GM18505 (cell line): ENCODE results near the gene GCN1.

ENCODE experiments used
- ATAC-seq: cut with Tn5 transposase; IDR thresholded peaks from one replicate; pipeline ENCODE4 v1.9.1; 2021; ENCODE audit not compliant: unreplicated experiment
- POLR2A ChIP-seq: IDR thresholded peaks from 4 replicates; pipeline ENCODE4 v1.6.1; 2011; ENCODE audit warnings: borderline replicate concordance; ENCODE audit not compliant: insufficient read depth, insufficient read length; ENCODE audit errors: extremely low read depth

The GCN1 gene

GRCh38 chr12:120225852-120226640 is 31.5 kb upstream of the GCN1 start:
- no peak for ATAC-seq
- no peak for TF ChIP-seq POLR2A

DNA sequence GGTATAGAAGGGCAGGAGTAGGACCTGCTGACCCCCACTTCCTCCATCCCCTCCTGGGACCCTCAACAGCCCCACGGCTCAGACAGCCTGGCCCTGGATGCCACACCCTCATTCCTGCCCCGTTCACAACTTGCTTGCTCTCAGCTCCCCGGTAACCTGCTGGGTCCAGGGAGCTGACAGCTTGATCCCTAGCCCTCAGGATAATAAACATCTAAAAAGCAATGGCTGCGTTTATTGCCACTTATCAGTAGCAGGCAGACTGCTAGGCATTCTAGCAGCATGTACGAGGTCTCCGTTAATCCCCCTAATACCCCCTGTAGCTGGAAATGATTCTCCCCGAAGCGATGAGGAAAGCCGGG is 30.7 kb upstream of the GCN1 start:
- ATAC-seq = no peak
- TF ChIP-seq POLR2A = no peak

DNA sequence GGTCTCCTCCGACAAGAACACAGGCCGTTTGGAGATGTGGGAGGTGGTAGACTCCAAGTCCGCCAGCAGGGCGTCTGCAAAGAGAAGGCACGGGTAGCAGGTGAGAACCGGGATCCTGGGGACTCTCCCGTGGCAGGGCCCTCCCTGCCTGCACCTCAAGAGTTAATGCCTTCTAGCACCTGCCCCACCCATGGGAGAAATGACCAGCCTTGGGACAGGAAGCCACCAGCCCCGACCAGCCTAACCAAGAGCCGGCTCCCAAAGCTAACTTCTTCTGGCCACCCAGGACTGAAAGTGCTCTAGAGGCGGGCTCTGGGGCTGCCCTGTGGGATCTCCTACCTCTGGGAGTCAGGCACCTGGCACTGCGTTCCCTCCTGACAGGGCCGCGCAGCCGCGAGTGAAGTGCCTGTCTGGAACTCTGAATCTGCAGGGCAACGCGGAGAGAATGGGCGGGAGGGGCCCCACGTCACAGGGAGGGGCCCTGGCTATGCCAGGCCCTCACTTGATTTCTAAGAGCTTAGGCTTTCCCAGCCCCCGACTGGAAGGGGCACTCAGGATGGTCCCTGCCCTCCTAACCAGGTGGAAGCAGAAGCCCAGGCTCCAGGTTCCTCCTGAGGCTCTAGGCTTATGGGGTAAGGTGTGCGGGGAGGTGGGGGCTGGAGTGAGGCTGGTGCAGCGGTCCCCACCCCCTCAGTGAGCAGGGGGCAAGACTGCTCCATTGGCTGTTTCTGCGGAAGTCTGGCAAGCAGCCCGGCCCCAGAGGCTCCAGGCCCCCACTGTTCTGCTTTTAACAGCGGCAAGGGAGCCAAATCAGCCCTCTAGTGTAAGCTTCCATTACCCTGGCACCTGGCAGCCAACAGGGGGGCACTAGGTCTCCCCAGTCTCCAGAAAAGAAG is 30.0 kb upstream of the GCN1 start:
- TF ChIP-seq POLR2A = no peak

DNA sequence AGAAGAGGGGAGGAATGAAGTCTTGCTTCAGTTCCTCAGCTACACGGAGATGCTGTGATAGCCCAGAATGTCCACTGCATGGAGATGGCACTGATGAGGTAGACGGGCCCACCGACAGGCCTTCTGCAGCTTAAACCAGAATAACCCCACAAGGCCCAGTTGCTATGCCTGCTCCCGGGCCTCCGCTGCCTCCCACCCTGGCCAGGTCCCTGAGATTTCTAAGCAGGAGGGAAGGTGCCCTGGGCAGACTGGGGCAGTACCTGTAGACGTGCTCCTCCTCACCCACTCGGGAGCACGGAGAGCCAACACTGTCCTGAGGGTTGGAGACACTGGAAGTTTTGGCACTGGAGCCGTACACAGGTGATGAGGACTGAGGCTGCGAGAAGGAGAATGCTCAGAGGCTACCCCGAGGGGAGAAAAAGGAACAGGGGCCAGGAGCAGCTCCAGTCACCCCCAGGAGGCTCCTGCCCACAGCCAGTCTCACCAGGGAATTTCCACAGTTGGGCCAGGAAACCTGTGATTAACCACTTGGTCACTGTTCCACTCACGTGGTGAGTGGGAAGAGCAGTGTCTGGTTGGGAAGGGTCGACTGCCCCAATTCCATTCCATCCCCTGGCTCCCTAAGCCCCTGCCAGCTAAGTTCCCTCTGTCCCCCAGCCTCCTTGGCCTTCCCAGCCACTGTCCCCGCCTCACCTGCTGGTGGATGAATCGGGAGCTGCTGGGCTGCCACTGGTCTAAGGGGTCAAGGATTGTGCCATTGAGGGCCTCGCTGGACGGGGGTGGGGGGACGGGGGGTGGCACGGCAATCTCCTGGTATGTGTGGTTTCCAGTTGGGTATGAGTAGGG is 29.2 kb upstream of the GCN1 start:
- ATAC-seq = no peak
- no peak for TF ChIP-seq POLR2A

More for the DNA sequence above, 30.0 kb upstream of the GCN1 start:
- ATAC-seq = no peak

GRCh38 chr12:120222288-120222832 is 27.8 kb upstream of the GCN1 start:
- no peak for ATAC-seq
- TF ChIP-seq POLR2A = no peak

- no peak for TF ChIP-seq POLR2A
- ATAC-seq = no peak
These were observed 27.0 kb upstream of the GCN1 start for GRCh38 chr12:120221576-120221900.

- ATAC-seq = no peak
These were observed 26.5 kb upstream of the GCN1 start for GRCh38 chr12:120220838-120221575.

DNA sequence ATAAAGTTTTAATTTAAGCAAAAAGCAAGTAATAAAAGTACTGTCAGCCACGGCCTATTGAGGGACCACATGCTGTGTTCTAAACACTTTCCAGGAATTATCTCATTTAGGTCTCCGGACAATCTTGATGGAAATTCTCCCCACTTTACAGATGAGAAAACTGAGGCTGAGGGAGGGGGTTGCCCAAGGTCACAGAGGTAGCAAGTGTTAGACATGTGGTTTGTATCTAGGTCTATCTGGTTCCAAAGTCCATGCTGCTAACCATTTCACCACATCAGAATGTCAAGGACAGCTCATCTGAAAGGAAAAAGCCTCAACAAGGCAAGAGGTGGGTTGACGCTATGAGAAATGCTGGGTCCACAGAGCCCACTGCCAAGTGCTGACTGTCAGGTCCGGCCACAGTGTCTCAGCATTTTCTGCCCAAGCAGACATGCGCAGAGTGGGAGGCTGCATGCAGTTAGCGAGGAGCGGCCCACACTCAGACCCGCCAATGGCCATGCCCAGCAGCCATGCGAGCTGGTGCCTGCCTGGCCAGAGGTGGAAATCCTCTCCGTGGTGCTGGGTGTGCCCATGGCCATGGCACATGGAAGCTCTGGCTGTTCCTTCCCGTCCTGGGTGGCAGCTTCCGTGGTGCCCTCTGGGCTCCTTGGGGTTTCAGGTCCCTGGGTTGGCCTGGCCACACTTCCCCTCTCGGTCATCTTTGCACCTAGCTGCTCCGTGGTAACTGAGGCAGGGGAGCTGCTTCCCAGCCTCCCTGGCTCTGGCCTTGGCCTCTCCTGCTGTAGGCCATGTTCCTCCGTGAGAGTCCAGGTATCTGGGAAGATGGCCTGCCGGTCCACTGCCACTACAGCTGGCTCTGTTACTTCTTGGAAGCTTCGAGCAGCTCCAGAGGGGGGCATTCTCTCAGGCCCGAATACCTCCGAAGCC is 24.4 kb upstream of the GCN1 start:
- no peak for ATAC-seq
- TF ChIP-seq POLR2A = no peak

More at GRCh38 chr12:120220838-120221575, 26.5 kb upstream of the GCN1 start:
- no peak for TF ChIP-seq POLR2A

GRCh38 chr12:120216742-120217605 is 22.5 kb upstream of the GCN1 start:
- no peak for TF ChIP-seq POLR2A
- ATAC-seq = no peak
